Cardiac fibroblast (primary cell): Measurements from ENCODE around the gene BRD4.
A peak's percentile ranks its signal among the peaks of the same experiment; 100 is the strongest.

Source experiments
- DNase-seq, 2 donors: peaks; one replicate each; pipeline versions ENCODE4 v3.0.0 to v3.0.0-alpha.2; 2010; ENCODE audit warnings: low read depth in 2 of 2
- H3K4me3 ChIP-seq, 2 donors: replicated peaks in 1 of 2; 1 replicate in 1 of 2; 2 replicates in 1 of 2; pipeline ENCODE4 v1.5.1; 2011; ENCODE audit warnings: low read depth in 2 of 2, low read length in 2 of 2, mild to moderate bottlenecking in 2 of 2, moderate library complexity in 1 of 2
- CTCF ChIP-seq: IDR thresholded peaks from one replicate; pipeline ENCODE4 v1.5.1; 2011; ENCODE audit warnings: low read depth, mild to moderate bottlenecking, low read length, inconsistent platforms

The BRD4 gene

GRCh38 chr19:15332311-15332996 lies at the start of gene BRD4:
Gene BRD4 (minus strand): TSS chr19:15332539. CDS start chr19:15273099, 59,440 bp downstream.
- H3K4me3 ChIP-seq = peak within 1 kb of the TSS; percentile 82 to 97
- peak; percentile 53 to 61 for DNase-seq
- no peak for TF ChIP-seq CTCF

- DNase-seq = no peak
- TF ChIP-seq CTCF = no peak
- H3K4me3 ChIP-seq = no peak overlapping the region
Observed at GRCh38 chr19:15381864-15382263, 49.5 kb upstream of the BRD4 start.

GRCh38 chr19:15381429-15381828 lies 49.1 kb upstream of the BRD4 start:
- no peak for DNase-seq
- TF ChIP-seq CTCF = no peak
- H3K4me3 ChIP-seq = no peak overlapping the region

GRCh38 chr19:15379999-15380647 lies 47.8 kb upstream of the BRD4 start:
- DNase-seq = peak; percentile 39 to 50
- H3K4me3 ChIP-seq = peak overlapping the region; percentile 57 to 62
- TF ChIP-seq CTCF = no peak

- H3K4me3 ChIP-seq = peak within 1 kb of the TSS; percentile 98
- no peak for TF ChIP-seq CTCF
- DNase-seq = peak; percentile 99
Observed at GRCh38 chr19:15379083-15379998, 47.0 kb upstream of the BRD4 start, which contains the start of gene AKAP8. Gene AKAP8 (minus strand): TSS chr19:15379787. CDS start chr19:15379731, 56 bp downstream.

- H3K4me3 ChIP-seq = peak overlapping the region; percentile 98
- TF ChIP-seq CTCF = no peak
- peak; percentile 58 to 61 for DNase-seq
Observed at GRCh38 chr19:15378534-15379082, 46.3 kb upstream of the BRD4 start.
